Trophoblast cell (in vitro differentiated cells and primary cell): ENCODE measurements around the gene FAM89A.
"Not testable (repeated sequence)": the region's sequence is repeated elsewhere in the genome, so short reads cannot be mapped to it uniquely, and the experiment has no call there.

ENCODE experiments used
- DNase-seq, 2 donors: peaks; one replicate each; pipeline ENCODE4 v3.0.0-alpha.2; 2016
- H2AFZ ChIP-seq: 2 replicates; pipeline ENCODE4 v1.6.1; 2013; ENCODE audit warnings: low read length, moderate library complexity, mild to moderate bottlenecking; ENCODE audit not compliant: insufficient read depth, poor library complexity
- H2AK5ac ChIP-seq: 2 replicates; pipeline ENCODE4 v1.6.1; 2013; ENCODE audit warnings: mild to moderate bottlenecking, low read length
- H2BK120ac ChIP-seq: 2 replicates; pipeline ENCODE4 v1.6.1; 2013; ENCODE audit warnings: low read length, mild to moderate bottlenecking, moderate library complexity; ENCODE audit not compliant: insufficient read depth, poor library complexity
- H2BK12ac ChIP-seq: 2 replicates; pipeline ENCODE4 v1.6.1; 2013; ENCODE audit warnings: mild to moderate bottlenecking, low read length, moderate library complexity
- H2BK5ac ChIP-seq: 2 replicates; pipeline ENCODE4 v1.6.1; 2013; ENCODE audit warnings: low read length, low read depth, moderate library complexity, mild to moderate bottlenecking; ENCODE audit not compliant: poor library complexity
- H3K14ac ChIP-seq: 2 replicates; pipeline ENCODE4 v1.6.1; 2013; ENCODE audit warnings: mild to moderate bottlenecking, low read length
- H3K18ac ChIP-seq: 2 replicates; pipeline ENCODE4 v1.6.1; 2013; ENCODE audit warnings: mild to moderate bottlenecking, low read length
- H3K23ac ChIP-seq: 2 replicates; pipeline ENCODE4 v1.6.1; 2013; ENCODE audit warnings: low read length
- H3K27ac ChIP-seq: 2 replicates; pipeline ENCODE4 v1.5.1; 2013; ENCODE audit warnings: low read depth, mild to moderate bottlenecking, inconsistent platforms, low read length, moderate library complexity
- H3K27me3 ChIP-seq: 2 replicates; pipeline ENCODE4 v1.6.1; 2013; ENCODE audit warnings: inconsistent platforms, mild to moderate bottlenecking, low read length, moderate library complexity; ENCODE audit not compliant: insufficient read depth
- H3K36me3 ChIP-seq, 2 experiments: 1 replicate in 1 of 2; 2 replicates in 1 of 2; pipeline ENCODE4 v1.6.1; 2013; ENCODE audit warnings: low read length in 2 of 2, mild to moderate bottlenecking in 2 of 2, moderate library complexity in 1 of 2; ENCODE audit not compliant: insufficient read depth in 2 of 2, control insufficient read depth in 1 of 2
- H3K4ac ChIP-seq: 2 replicates; pipeline ENCODE4 v1.6.1; 2013; ENCODE audit warnings: low read depth, mild to moderate bottlenecking, low read length, moderate library complexity
- H3K4me1 ChIP-seq, 2 experiments: 1 replicate in 1 of 2; 2 replicates in 1 of 2; pipeline ENCODE4 v1.6.1; 2013; ENCODE audit warnings: low read length in 2 of 2, mild to moderate bottlenecking in 2 of 2, moderate library complexity in 1 of 2; ENCODE audit not compliant: insufficient read depth in 2 of 2, control insufficient read depth in 1 of 2
- H3K4me2 ChIP-seq: 2 replicates; pipeline ENCODE4 v1.6.1; 2013; ENCODE audit warnings: inconsistent platforms, mild to moderate bottlenecking, low read length, moderate library complexity
- H3K4me3 ChIP-seq: 2 replicates; pipeline ENCODE4 v1.5.1; 2013; ENCODE audit warnings: mild to moderate bottlenecking, low read depth, low read length, inconsistent platforms
- H3K79me1 ChIP-seq: one replicate; pipeline ENCODE4 v1.6.1; 2013; ENCODE audit warnings: low read length
- H3K79me2 ChIP-seq: 2 replicates; pipeline ENCODE4 v1.6.1; 2013; ENCODE audit warnings: low read length, mild to moderate bottlenecking; ENCODE audit not compliant: control insufficient read depth, insufficient read depth, poor library complexity
- H3K9ac ChIP-seq: 2 replicates; pipeline ENCODE4 v1.6.1; 2013; ENCODE audit warnings: mild to moderate bottlenecking, low read length
- H3K9me3 ChIP-seq: 2 replicates; pipeline ENCODE4 v1.6.1; 2013; ENCODE audit warnings: low read depth, mild to moderate bottlenecking, control low read depth, inconsistent platforms, low read length; ENCODE audit not compliant: insufficient read depth
- H4K12ac ChIP-seq: 2 replicates; pipeline ENCODE4 v1.6.1; 2013; ENCODE audit warnings: low read depth, mild to moderate bottlenecking, low read length, moderate library complexity
- H4K8ac ChIP-seq: 2 replicates; pipeline ENCODE4 v1.6.1; 2013; ENCODE audit warnings: low read depth, mild to moderate bottlenecking, low read length, moderate library complexity
- H4K91ac ChIP-seq: one replicate; pipeline ENCODE4 v1.6.1; 2013; ENCODE audit warnings: low read depth, mild to moderate bottlenecking, low read length, moderate library complexity
- WGBS: extraction: QIAGEN DNeasy Blood & Tissue Kit; methylation state at CpG from one replicate; pipeline ENCODE4 v1.1.7; 2013; ENCODE audit warnings: missing lambda C conversion rate; ENCODE audit not compliant: insufficient read length, insufficient coverage; ENCODE audit errors: extremely low coverage; 5-methylcytosine and 5-hydroxymethylcytosine counted together

FAM89A gene

DNA sequence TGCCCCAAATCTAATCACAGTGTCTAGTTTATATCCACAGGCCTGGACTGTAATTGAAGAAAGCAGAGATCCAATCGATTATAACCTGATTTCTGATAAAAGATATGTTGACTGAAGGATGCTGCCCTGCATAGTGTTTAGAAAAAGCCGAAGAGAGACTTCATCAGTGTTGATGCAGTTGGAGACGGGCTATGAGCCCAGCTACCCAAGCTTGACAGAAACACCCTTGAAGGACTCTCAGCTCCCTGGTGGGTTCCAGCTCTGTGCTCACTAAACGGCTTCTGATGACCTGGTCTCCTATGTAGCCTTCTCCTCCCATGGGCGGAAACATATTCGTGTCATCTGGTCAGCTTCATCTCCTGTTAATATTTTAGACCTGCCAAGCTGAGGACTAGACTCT, 10.2 kb downstream of the FAM89A start:
- Histone ChIP-seq H2AK5ac (no peak overlapping the region), H3K14ac (no peak overlapping the region), H3K4me2 (no peak overlapping the region), H3K18ac (no peak overlapping the region), H3K4me3 (no peak overlapping the region), H3K79me1 (peaks cover 3% of the 10 kb centered on the region), H3K9me3 (peaks cover 2% of the 10 kb centered on the region), H3K4ac (no peak overlapping the region), H4K12ac (no peak overlapping the region), H2BK120ac (no peak overlapping the region), H2BK5ac (no peak overlapping the region), H3K79me2 (peaks cover 7% of the 10 kb centered on the region), H2AFZ (no peak overlapping the region), H3K27me3 (no peaks in the 10 kb centered on the region), H2BK12ac (no peak overlapping the region), H3K36me3 (peaks cover 6 to 9% of the 10 kb centered on the region in 2 experiments), H3K9ac (no peak overlapping the region), H3K4me1 (peaks cover 26 to 38% of the 10 kb centered on the region in 2 experiments), H4K8ac (no peak overlapping the region), H4K91ac (no peak overlapping the region), H3K27ac (no peak overlapping the region), H3K23ac (no peak overlapping the region)
- DNase-seq: no peak
- no CpG with 5 or more reads among the region's 6 CpGs for WGBS

- not testable (repeated sequence) for H3K79me1 ChIP-seq, H2BK120ac ChIP-seq, H3K4me3 ChIP-seq, H2AK5ac ChIP-seq, H3K23ac ChIP-seq, H4K8ac ChIP-seq, DNase-seq, H4K91ac ChIP-seq, H3K18ac ChIP-seq, H3K4ac ChIP-seq, H3K9me3 ChIP-seq, H3K79me2 ChIP-seq, H3K9ac ChIP-seq, H2AFZ ChIP-seq, H2BK12ac ChIP-seq, H4K12ac ChIP-seq, H3K27me3 ChIP-seq, H2BK5ac ChIP-seq, H3K4me2 ChIP-seq, H3K27ac ChIP-seq, H3K14ac ChIP-seq
- H3K36me3 ChIP-seq: peaks cover 7 to 12% of the 10 kb centered on the region in 2 experiments
- WGBS: no CpG with 5 or more reads among the region's 4 CpGs
- peaks cover 26 to 38% of the 10 kb centered on the region in 2 experiments for H3K4me1 ChIP-seq
Measured at GRCh38 chr1:231029247-231029646, 10.8 kb downstream of the FAM89A start.

DNA sequence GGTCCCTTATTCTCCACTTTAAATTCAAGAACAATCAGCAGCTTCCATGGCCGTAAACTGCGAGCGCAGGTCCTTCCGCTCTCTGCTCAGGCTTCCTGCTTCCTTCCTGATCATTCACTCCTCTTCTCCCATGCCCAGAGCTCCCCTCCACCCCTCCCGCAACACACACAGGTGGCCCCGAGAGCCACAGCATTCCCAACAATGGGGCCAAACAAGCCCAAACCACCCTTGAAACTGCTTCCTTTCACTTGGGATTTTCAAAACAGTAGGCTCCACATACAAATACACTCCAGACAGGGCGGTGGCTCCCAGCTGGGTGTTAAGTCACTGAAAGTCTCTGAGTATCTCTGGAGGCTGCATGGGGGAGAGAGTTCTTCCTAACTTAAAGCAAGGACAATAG, 11.4 kb downstream of the FAM89A start:
- Histone ChIP-seq H3K36me3 (peaks cover 7 to 12% of the 10 kb centered on the region in 2 experiments), H3K14ac (no peak overlapping the region), H3K27me3 (no peaks in the 10 kb centered on the region), H3K9me3 (peaks cover 2% of the 10 kb centered on the region), H3K4ac (no peak overlapping the region), H2BK5ac (no peak overlapping the region), H2AK5ac (no peak overlapping the region), H4K8ac (no peak overlapping the region), H3K79me1 (peaks cover 3% of the 10 kb centered on the region), H4K91ac (no peak overlapping the region), H2BK12ac (no peak overlapping the region), H3K9ac (no peak overlapping the region), H3K23ac (no peak overlapping the region), H3K4me2 (no peak overlapping the region), H3K79me2 (peaks cover 7% of the 10 kb centered on the region), H3K4me3 (no peak overlapping the region), H3K4me1 (peaks cover 26 to 38% of the 10 kb centered on the region in 2 experiments), H2BK120ac (no peak overlapping the region), H2AFZ (no peak overlapping the region), H4K12ac (no peak overlapping the region), H3K27ac (no peak overlapping the region), H3K18ac (peak overlapping the region; percentile 3)
- DNase-seq: peak in 1 of 2 donors; percentile 24
- no CpG with 5 or more reads among the region's 7 CpGs for WGBS

DNA sequence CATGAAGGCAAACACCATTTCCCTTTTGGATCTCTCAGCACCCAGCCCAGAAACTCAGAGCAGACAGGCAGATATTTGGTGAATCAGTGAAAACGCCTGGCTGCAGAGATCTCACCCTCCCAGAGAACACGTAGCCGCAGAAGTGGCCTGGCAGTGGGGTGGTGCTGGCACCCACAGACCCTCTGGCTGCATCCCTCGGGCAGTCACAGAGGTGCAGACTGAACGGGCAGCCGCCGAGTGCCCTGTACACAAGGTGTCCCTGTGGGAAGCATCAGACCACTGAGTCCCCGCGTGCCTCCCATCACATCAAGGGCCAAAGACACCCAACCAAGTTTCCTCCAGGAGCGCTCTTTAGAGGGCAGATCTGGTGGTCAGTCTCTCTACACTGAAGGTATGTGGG, 12.1 kb downstream of the FAM89A start:
- Histone ChIP-seq H2BK12ac (no peak overlapping the region), H3K18ac (peak overlapping the region; percentile 12), H2BK5ac (no peak overlapping the region), H4K8ac (peak overlapping the region; percentile 12), H3K27ac (no peak overlapping the region), H2BK120ac (no peak overlapping the region), H3K4me1 (peaks cover 22 to 33% of the 10 kb centered on the region in 2 experiments), H3K4me3 (peak overlapping the region; percentile 8), H3K36me3 (peaks cover 5 to 10% of the 10 kb centered on the region in 2 experiments), H3K79me2 (peaks cover 3% of the 10 kb centered on the region), H3K27me3 (no peaks in the 10 kb centered on the region), H3K23ac (no peak overlapping the region), H3K9ac (peak overlapping the region; percentile 9), H3K14ac (no peak overlapping the region), H3K4me2 (no peak overlapping the region), H4K91ac (no peak overlapping the region), H3K79me1 (no peaks in the 10 kb centered on the region), H3K9me3 (peaks cover 2% of the 10 kb centered on the region), H3K4ac (no peak overlapping the region), H2AK5ac (no peak overlapping the region), H4K12ac (no peak overlapping the region), H2AFZ (no peak overlapping the region)
- DNase-seq: peak in 1 of 2 donors; percentile 13
- WGBS: no CpG with 5 or more reads among the region's 10 CpGs
